Stimulated activated CD4-positive, alpha-beta T cell treated with anti-CD3 and anti-CD28 coated beads, TNF-alpha, amount 100 ng/mL, for 48 hours (primary cell): ENCODE results near the gene SPDYE3.
"Not testable (repeated sequence)": the region's sequence is repeated elsewhere in the genome, so short reads cannot be mapped to it uniquely, and the experiment has no call there.

Source experiments
- DNase-seq, 3 donors: peaks; one replicate each; pipeline ENCODE4 v3.0.0-alpha.2; 2020; ENCODE audit warnings: low read depth in 3 of 3

SPDYE3 gene

GRCh38 chr7:100307402-100307801 lies at the start of gene SPDYE3:
Gene SPDYE3, plus strand, starts transcription at chr7:100307702. Its CDS starts 184 bp downstream, at chr7:100307886.
- not testable (repeated sequence) for DNase-seq

GRCh38 chr7:100259984-100260383 lies 47.5 kb upstream of the SPDYE3 start:
- not testable (repeated sequence) for DNase-seq

GRCh38 chr7:100262896-100263295 lies 44.6 kb upstream of the SPDYE3 start:
- DNase-seq, result not testable (repeated sequence)

- DNase-seq, result not testable (repeated sequence)
Observed at GRCh38 chr7:100264223-100264622, 43.3 kb upstream of the SPDYE3 start.

- not testable (repeated sequence) for DNase-seq
Observed at GRCh38 chr7:100264669-100265165, 42.8 kb upstream of the SPDYE3 start.

GRCh38 chr7:100265851-100266250 lies 41.7 kb upstream of the SPDYE3 start:
- not testable (repeated sequence) for DNase-seq

GRCh38 chr7:100266576-100267354 lies 40.7 kb upstream of the SPDYE3 start:
- no peak for DNase-seq

- DNase-seq, result no peak
Observed at GRCh38 chr7:100267648-100268047, 39.9 kb upstream of the SPDYE3 start.

GRCh38 chr7:100268882-100269281 lies 38.6 kb upstream of the SPDYE3 start:
- not testable (repeated sequence) for DNase-seq

- not testable (repeated sequence) for DNase-seq
Observed at GRCh38 chr7:100269306-100270045, 38.0 kb upstream of the SPDYE3 start.

- DNase-seq, result not testable (repeated sequence)
Observed at GRCh38 chr7:100270046-100270918, 37.2 kb upstream of the SPDYE3 start.

- not testable (repeated sequence) for DNase-seq
Observed at GRCh38 chr7:100270941-100271593, 36.4 kb upstream of the SPDYE3 start.

- DNase-seq, result peak; percentile 94 to 98 (median 96)
Observed at GRCh38 chr7:100271716-100272537, 35.6 kb upstream of the SPDYE3 start.

- not testable (repeated sequence) for DNase-seq
Observed at GRCh38 chr7:100272538-100272902, 35.0 kb upstream of the SPDYE3 start.

- DNase-seq, result no peak
Observed at GRCh38 chr7:100275120-100275519, 32.4 kb upstream of the SPDYE3 start.

GRCh38 chr7:100276126-100276525 lies 31.4 kb upstream of the SPDYE3 start:
- not testable (repeated sequence) for DNase-seq

GRCh38 chr7:100282069-100282608 lies 25.4 kb upstream of the SPDYE3 start:
- not testable (repeated sequence) for DNase-seq

GRCh38 chr7:100283147-100283546 lies 24.4 kb upstream of the SPDYE3 start:
- DNase-seq, result not testable (repeated sequence)

- DNase-seq, result not testable (repeated sequence)
Observed at GRCh38 chr7:100287191-100287969, 20.1 kb upstream of the SPDYE3 start.
